Right lobe of liver (tissue), 6 donors: ENCODE results near the gene FLNA. TPM values are rescaled to one million over a fixed set of nuclear protein-coding genes. Genes with fewer than 3 reads are reported as not detected.

Source experiments
- ATAC-seq, 4 donors: fragments of 200-7000 bp; cut with Tn5 transposase; one replicate each; pipeline ENCODE4 v1.9.1; 2020; ENCODE audit warnings: mild to moderate bottlenecking in 4 of 4, moderate library complexity in 4 of 4
- DNase-seq, 3 donors: peaks; one replicate each; pipeline ENCODE4 v3.0.0-alpha.2; 2020
- H3K27ac ChIP-seq, 3 donors: fragments of 200-600 bp; one replicate each; pipeline ENCODE4 v1.8.0; 2022
- H3K27me3 ChIP-seq, 2 donors: fragments of 200-600 bp; one replicate each; pipeline ENCODE4 v1.8.0; 2022
- H3K36me3 ChIP-seq, 4 donors: fragments of 200-600 bp; sonication (generic) in 1 of 4; one replicate each; pipeline versions ENCODE4 v1.5.1 to v1.8.0; 2017 to 2022; ENCODE audit warnings: control low read depth in 1 of 4
- H3K4me1 ChIP-seq, 4 donors: fragments of 200-600 bp; sonication (generic) in 1 of 4; one replicate each; pipeline versions ENCODE4 v1.5.1 to v1.8.0; 2017 to 2022; ENCODE audit warnings: control low read depth in 1 of 4
- H3K4me3 ChIP-seq, 3 donors: fragments of 200-600 bp; one replicate each; pipeline ENCODE4 v1.8.0; 2022
- H3K9me3 ChIP-seq, 4 donors: fragments of 200-600 bp; sonication (generic) in 1 of 4; one replicate each; pipeline versions ENCODE4 v1.5.1 to v1.8.0; 2017 to 2022; ENCODE audit warnings: control low read depth in 1 of 4
- CTCF ChIP-seq, 4 donors: fragments of 200-600 bp in 3 of 4; fragments of 450-650 bp in 1 of 4; IDR thresholded peaks; one replicate each; pipeline versions ENCODE4 v1.5.1 to v1.8.0; 2016 to 2022; ENCODE audit warnings: antibody characterized with exemption in 4 of 4, mild to moderate bottlenecking in 2 of 4
- POLR2A ChIP-seq: fragments of 450-650 bp; IDR thresholded peaks from one replicate; pipeline ENCODE4 v1.6.1; 2017; ENCODE audit warnings: antibody characterized with exemption, mild to moderate bottlenecking
- WGBS: methylation state at CpG from one replicate; pipeline ENCODE4 v1.1.6; 2018; ENCODE audit warnings: low coverage, low lambda C conversion rate; ENCODE audit not compliant: insufficient coverage; ENCODE audit errors: missing lambda C conversion rate; 5-methylcytosine and 5-hydroxymethylcytosine counted together
- intact Hi-C, 2 donors: fragments of 100-400 bp; cut with DNase I; formaldehyde crosslinking; loops; one replicate each; pipeline versions ENCODE4 v1.11.2 to v1.14.1; 2022
- total RNA-seq, 6 experiments: library from RNA; depleted of rRNA in 2 of 6; stranded (reverse); fragments of >200 nt in 2 of 6; fragmentation: NEBNext Ultra II Directional in 3 of 6; extraction: Animal tissue kit (Norgen Biotek cat#: 25700) in 3 of 6; gene quantifications; one replicate each; pipeline versions ENCODE4 v1.1.0 to v1.2.4, GENCODE V29; 2016 to 2023
- donor health status: DM: no; HTN: yes; CAD: no.
- donor health status: DM: no; HTN: no; CAD: no.
- donor health status: DM: no; HTN: no; CAD: no.
- donor health status: DM: no; HTN: yes; CAD: no.
- donor health status: DM: no; HTN: yes; CAD: no.

FLNA gene
- total RNA-seq, 6 experiments from 2014 or later, result 46.8 to 124 (median 82.6) TPM

- WGBS, result 73% methylated on average over 9 of the region's 10 CpGs
- Histone ChIP-seq H3K36me3 (no peaks in the 10 kb centered on the region), H3K27ac (no peak overlapping the region), H3K4me3 (no peak overlapping the region), H3K4me1 (no peaks in the 10 kb centered on the region), H3K9me3 (no peaks in the 10 kb centered on the region), H3K27me3 (no peaks in the 10 kb centered on the region)
- no peak for TF ChIP-seq POLR2A
- no peak for TF ChIP-seq CTCF (IDR thresholded peaks at IDR 0.05)
- intact Hi-C loops, result no loop called here
- peak in 1 of 3 donors; percentile 28 for DNase-seq
- ATAC-seq, result no peak
Observed at GRCh38 chrX:154334496-154334895, 39.9 kb downstream of the FLNA start.

- intact Hi-C loops, result no loop called here
- Histone ChIP-seq H3K27me3 (no peaks in the 10 kb centered on the region), H3K4me1 (no peaks in the 10 kb centered on the region), H3K4me3 (no peak overlapping the region), H3K36me3 (no peaks in the 10 kb centered on the region), H3K9me3 (no peaks in the 10 kb centered on the region), H3K27ac (no peak overlapping the region)
- no peak for TF ChIP-seq POLR2A
- no peak for TF ChIP-seq CTCF (IDR thresholded peaks at IDR 0.05)
- ATAC-seq (peak in 1 of 4 donors; percentile 34), DNase-seq (peak in 1 of 3 donors; percentile 39)
- 62% methylated on average over 3 of the region's 6 CpGs for WGBS
Observed at GRCh38 chrX:154333837-154334271, 40.6 kb downstream of the FLNA start.

- intact Hi-C loops, result no loop called here
- ATAC-seq (no peak), DNase-seq (peak in 1 of 3 donors; percentile 37)
- TF ChIP-seq CTCF (IDR thresholded peaks at IDR 0.05), result no peak
- no peak for TF ChIP-seq POLR2A
- Histone ChIP-seq H3K27ac (no peak overlapping the region), H3K27me3 (no peaks in the 10 kb centered on the region), H3K4me3 (no peak overlapping the region), H3K9me3 (no peaks in the 10 kb centered on the region), H3K4me1 (no peaks in the 10 kb centered on the region), H3K36me3 (no peaks in the 10 kb centered on the region)
- WGBS, result no CpG with 5 or more reads among the region's 9 CpGs
Observed at GRCh38 chrX:154333116-154333515, 41.3 kb downstream of the FLNA start.

GRCh38 chrX:154332561-154332960, 41.9 kb downstream of the FLNA start:
- no peak for TF ChIP-seq POLR2A
- TF ChIP-seq CTCF (IDR thresholded peaks at IDR 0.05), result no peak

GRCh38 chrX:154329294-154329693, 45.1 kb downstream of the FLNA start:
- H3K27me3 ChIP-seq, result no peaks in the 10 kb centered on the region
- no peak overlapping the region for H3K4me3 ChIP-seq
- no peaks in the 10 kb centered on the region for H3K9me3 ChIP-seq
- intact Hi-C loops, result no loop called here
- ATAC-seq, result no peak
- no peaks in the 10 kb centered on the region for H3K4me1 ChIP-seq
- TF ChIP-seq POLR2A, result no peak
- no peak for TF ChIP-seq CTCF (IDR thresholded peaks at IDR 0.05)
- H3K27ac ChIP-seq, result no peak overlapping the region
- WGBS, result 74% methylated on average over 8 of the region's 10 CpGs
- H3K36me3 ChIP-seq, result no peaks in the 10 kb centered on the region
- peak in 1 of 3 donors; percentile 19 for DNase-seq

More at GRCh38 chrX:154332561-154332960, 41.9 kb downstream of the FLNA start:
- no peaks in the 10 kb centered on the region for H3K27me3 ChIP-seq
- H3K27ac ChIP-seq, result no peak overlapping the region
- intact Hi-C loops, result no loop called here
- no peak overlapping the region for H3K4me3 ChIP-seq
- no peaks in the 10 kb centered on the region for H3K36me3 ChIP-seq
- peak in 1 of 3 donors; percentile 53 for DNase-seq
- 85% methylated on average over 19 of the region's 29 CpGs for WGBS
- no peaks in the 10 kb centered on the region for H3K9me3 ChIP-seq
- ATAC-seq, result peak in 1 of 4 donors; percentile 30
- H3K4me1 ChIP-seq, result no peaks in the 10 kb centered on the region
